Activated CD4-positive, alpha-beta T cell treated with anti-CD3 and anti-CD28 coated beads, Interleukin-2, amount 10 ng/mL, durations not matched to agents 7 days and 5 days (primary cell): ENCODE results near the gene SLC18A2. TPM values are rescaled to one million over a fixed set of nuclear protein-coding genes. Genes with fewer than 3 reads are reported as not detected.

Experiments used
- CTCF ChIA-PET: fragments of 350-600 bp; sonication (Branson Sonifier 250); formaldehyde crosslinking; loops from one replicate; lab custom pipeline; 2021; ENCODE audit warnings: antibody characterized with exemption; lab: Charles Lee
- POLR2A ChIA-PET: fragments of 350-600 bp; sonication (Branson Sonifier 250); formaldehyde crosslinking; loops from one replicate; lab custom pipeline; 2021; ENCODE audit warnings: antibody characterized with exemption; lab: Charles Lee
- DNase-seq: peaks from one replicate; pipeline ENCODE4 v3.0.0-alpha.2; 2020
- H3K27ac Mint-ChIP-seq: one replicate; pipeline ENCODE4 v1.8.0; 2021; ENCODE audit warnings: mild to moderate bottlenecking, moderate library complexity, mixed read lengths
- H3K27me3 Mint-ChIP-seq: one replicate; pipeline ENCODE4 v1.8.0; 2021; ENCODE audit warnings: mixed read lengths
- H3K36me3 Mint-ChIP-seq: one replicate; pipeline ENCODE4 v1.8.0; 2021; ENCODE audit warnings: low read depth, mixed read lengths
- H3K4me1 Mint-ChIP-seq: one replicate; pipeline ENCODE4 v1.8.0; 2021; ENCODE audit warnings: mixed read lengths
- H3K4me3 Mint-ChIP-seq: one replicate; pipeline ENCODE4 v1.8.0; 2021; ENCODE audit warnings: mild to moderate bottlenecking, moderate library complexity, mixed read lengths
- H3K9me3 Mint-ChIP-seq: one replicate; pipeline ENCODE4 v1.8.0; 2021; ENCODE audit warnings: mixed read lengths
- total RNA-seq, 2 experiments: library from RNA; stranded (reverse); gene quantifications; one replicate each; pipeline ENCODE4 v1.2.3, GENCODE V29; 2021

The SLC18A2 gene
- total RNA-seq, 2 experiments from 2014 or later, result not detected

- peaks cover 4% of the 10 kb centered on the region for H3K4me1 Mint-ChIP-seq
- no peaks in the 10 kb centered on the region for H3K9me3 Mint-ChIP-seq
- DNase-seq, result no peak
- H3K4me3 Mint-ChIP-seq, result no peak overlapping the region
- H3K36me3 Mint-ChIP-seq, result no peaks in the 10 kb centered on the region
- peaks cover 15% of the 10 kb centered on the region for H3K27me3 Mint-ChIP-seq
- ChIA-PET POLR2A (no interaction called here), CTCF (no interaction called here)
- H3K27ac Mint-ChIP-seq, result no peak overlapping the region
Observed at GRCh38 chr10:117257721-117258120, 16.8 kb downstream of the SLC18A2 start.

- H3K27me3 Mint-ChIP-seq, result peaks cover 15% of the 10 kb centered on the region
- no peaks in the 10 kb centered on the region for H3K36me3 Mint-ChIP-seq
- H3K9me3 Mint-ChIP-seq, result no peaks in the 10 kb centered on the region
- POLR2A ChIA-PET, result no interaction called here
- no peak overlapping the region for H3K27ac Mint-ChIP-seq
- DNase-seq, result no peak
- no peak overlapping the region for H3K4me3 Mint-ChIP-seq
- CTCF ChIA-PET, result interaction anchor here (0.7 kb wide), 1 partner anchor 497 kb away, joined by 4 read pairs; no protein-coding TSS in a partner anchor
- peaks cover 4% of the 10 kb centered on the region for H3K4me1 Mint-ChIP-seq
Observed at GRCh38 chr10:117259279-117259678, 18.4 kb downstream of the SLC18A2 start.

- Mint-ChIP-seq H3K36me3 (no peaks in the 10 kb centered on the region), H3K27ac (no peak overlapping the region), H3K4me3 (no peak overlapping the region), H3K9me3 (no peaks in the 10 kb centered on the region), H3K4me1 (peaks cover 4% of the 10 kb centered on the region), H3K27me3 (peaks cover 15% of the 10 kb centered on the region)
- CTCF ChIA-PET, result no interaction called here
- no peak for DNase-seq
- POLR2A ChIA-PET, result no interaction called here
Observed at GRCh38 chr10:117260084-117260483, 19.2 kb downstream of the SLC18A2 start.

DNA sequence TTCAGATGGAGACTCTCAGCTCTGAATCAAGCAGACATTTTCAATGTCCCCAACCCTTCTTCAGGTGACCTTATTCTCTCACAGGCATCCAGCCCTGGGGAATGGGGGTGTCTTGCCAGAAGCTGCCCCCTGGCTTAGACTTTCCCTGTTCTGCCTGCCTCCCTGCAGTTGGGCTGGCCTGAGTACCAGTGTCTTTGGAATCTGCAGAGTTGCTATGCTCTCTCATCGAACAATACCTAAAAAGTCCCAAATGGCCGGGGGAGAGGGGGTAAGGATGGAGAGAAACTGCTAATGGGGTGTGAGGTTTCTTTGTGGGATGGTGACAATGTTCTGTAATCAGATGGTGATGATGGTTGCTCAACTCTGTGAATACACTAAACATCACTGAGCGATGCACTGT lies 20.6 kb downstream of the SLC18A2 start:
- ChIA-PET POLR2A (no interaction called here), CTCF (no interaction called here)
- Mint-ChIP-seq H3K27me3 (peaks cover 15% of the 10 kb centered on the region), H3K4me1 (peaks cover 4% of the 10 kb centered on the region), H3K4me3 (no peak overlapping the region), H3K27ac (no peak overlapping the region), H3K9me3 (no peaks in the 10 kb centered on the region), H3K36me3 (no peaks in the 10 kb centered on the region)
- DNase-seq, result no peak

DNA sequence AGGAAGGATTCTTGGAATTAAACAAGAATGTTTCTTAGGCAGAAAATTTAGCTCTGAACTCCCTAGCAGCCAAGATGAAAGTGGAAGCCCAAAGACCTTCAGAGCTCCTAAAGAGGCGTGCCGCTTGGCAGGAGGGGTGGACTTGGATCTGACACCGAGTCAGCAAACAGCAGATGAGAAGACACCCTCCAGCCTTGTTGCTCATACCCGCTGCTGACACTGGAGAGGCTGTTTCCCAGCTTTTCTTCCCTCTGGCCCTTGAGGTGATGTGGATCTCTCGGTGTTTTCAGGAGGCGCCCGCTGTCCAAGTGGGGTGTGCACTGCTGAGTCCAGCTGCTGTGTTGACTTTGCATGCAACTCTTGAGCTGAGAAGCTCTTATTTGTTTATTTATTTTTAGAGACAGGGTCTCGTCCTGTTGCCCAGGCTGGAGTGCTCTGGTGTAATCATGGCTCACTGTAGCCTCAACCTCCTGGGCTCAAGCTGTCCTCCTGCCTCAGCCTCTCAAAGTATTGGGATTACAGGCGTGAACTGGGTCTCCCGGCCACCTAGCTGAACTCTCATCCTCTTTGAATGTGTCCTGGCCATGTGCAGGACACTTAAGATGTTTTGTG lies 21.5 kb downstream of the SLC18A2 start:
- H3K4me1 Mint-ChIP-seq, result peaks cover 4% of the 10 kb centered on the region
- no peak overlapping the region for H3K4me3 Mint-ChIP-seq
- no peaks in the 10 kb centered on the region for H3K36me3 Mint-ChIP-seq
- CTCF ChIA-PET, result no interaction called here
- POLR2A ChIA-PET, result no interaction called here
- no peak overlapping the region for H3K27ac Mint-ChIP-seq
- no peaks in the 10 kb centered on the region for H3K9me3 Mint-ChIP-seq
- peaks cover 15% of the 10 kb centered on the region for H3K27me3 Mint-ChIP-seq
- no peak for DNase-seq

GRCh38 chr10:117262903-117263293 lies 22.0 kb downstream of the SLC18A2 start:
- no peak for DNase-seq
- H3K4me1 Mint-ChIP-seq, result peaks cover 4% of the 10 kb centered on the region
- no peaks in the 10 kb centered on the region for H3K36me3 Mint-ChIP-seq
- ChIA-PET POLR2A (no interaction called here), CTCF (no interaction called here)
- no peaks in the 10 kb centered on the region for H3K9me3 Mint-ChIP-seq
- H3K4me3 Mint-ChIP-seq, result no peak overlapping the region
- no peak overlapping the region for H3K27ac Mint-ChIP-seq
- peaks cover 15% of the 10 kb centered on the region for H3K27me3 Mint-ChIP-seq

- DNase-seq, result no peak
- ChIA-PET CTCF (no interaction called here), POLR2A (no interaction called here)
- Mint-ChIP-seq H3K27me3 (peaks cover 10% of the 10 kb centered on the region), H3K4me1 (no peaks in the 10 kb centered on the region), H3K27ac (no peak overlapping the region), H3K9me3 (no peaks in the 10 kb centered on the region), H3K36me3 (no peaks in the 10 kb centered on the region), H3K4me3 (no peak overlapping the region)
Observed at GRCh38 chr10:117264782-117265181, 23.9 kb downstream of the SLC18A2 start.

GRCh38 chr10:117266400-117266799 lies 25.5 kb downstream of the SLC18A2 start:
- POLR2A ChIA-PET, result no interaction called here
- H3K36me3 Mint-ChIP-seq, result no peaks in the 10 kb centered on the region
- CTCF ChIA-PET, result interaction anchor here (1.6 kb wide), 1 partner anchor 50 kb away, joined by 5 read pairs; no protein-coding TSS in a partner anchor

GRCh38 chr10:117266812-117267211 lies 25.9 kb downstream of the SLC18A2 start:
- no peak for DNase-seq
- H3K4me3 Mint-ChIP-seq, result no peak overlapping the region
- H3K36me3 Mint-ChIP-seq, result no peaks in the 10 kb centered on the region
- no peaks in the 10 kb centered on the region for H3K4me1 Mint-ChIP-seq
- POLR2A ChIA-PET, result no interaction called here
- no peaks in the 10 kb centered on the region for H3K27me3 Mint-ChIP-seq
- CTCF ChIA-PET, result interaction anchor here (1.6 kb wide), 1 partner anchor 50 kb away, joined by 5 read pairs; no protein-coding TSS in a partner anchor
- no peaks in the 10 kb centered on the region for H3K9me3 Mint-ChIP-seq
- H3K27ac Mint-ChIP-seq, result no peak overlapping the region

More at GRCh38 chr10:117266400-117266799, 25.5 kb downstream of the SLC18A2 start:
- no peak for DNase-seq
- Mint-ChIP-seq H3K27me3 (peaks cover 3% of the 10 kb centered on the region), H3K4me1 (no peaks in the 10 kb centered on the region), H3K9me3 (no peaks in the 10 kb centered on the region), H3K4me3 (no peak overlapping the region), H3K27ac (no peak overlapping the region)

DNA sequence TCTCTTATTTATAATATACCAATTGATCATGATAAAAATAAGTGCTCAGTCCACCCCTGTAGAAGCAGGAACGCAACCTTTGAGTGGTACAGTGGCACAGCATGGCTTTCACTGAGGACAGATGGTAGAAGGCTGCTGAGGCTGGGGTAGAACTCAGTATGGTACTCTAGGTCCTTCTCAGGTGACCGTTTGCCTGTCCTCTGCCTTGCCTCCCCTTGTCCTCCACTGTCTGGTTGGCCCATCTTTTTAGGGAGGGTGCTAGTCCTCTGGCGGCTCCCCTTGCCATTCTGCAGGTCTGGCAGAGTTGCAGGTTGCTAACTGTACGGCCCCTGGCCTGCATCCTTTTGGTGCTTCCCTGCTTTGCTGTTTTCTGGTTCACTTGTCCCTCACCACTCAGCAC lies 27.3 kb downstream of the SLC18A2 start:
- ChIA-PET POLR2A (no interaction called here), CTCF (no interaction called here)
- Mint-ChIP-seq H3K4me1 (no peaks in the 10 kb centered on the region), H3K4me3 (no peak overlapping the region), H3K27me3 (no peaks in the 10 kb centered on the region), H3K9me3 (no peaks in the 10 kb centered on the region), H3K27ac (no peak overlapping the region), H3K36me3 (no peaks in the 10 kb centered on the region)
- no peak for DNase-seq

DNA sequence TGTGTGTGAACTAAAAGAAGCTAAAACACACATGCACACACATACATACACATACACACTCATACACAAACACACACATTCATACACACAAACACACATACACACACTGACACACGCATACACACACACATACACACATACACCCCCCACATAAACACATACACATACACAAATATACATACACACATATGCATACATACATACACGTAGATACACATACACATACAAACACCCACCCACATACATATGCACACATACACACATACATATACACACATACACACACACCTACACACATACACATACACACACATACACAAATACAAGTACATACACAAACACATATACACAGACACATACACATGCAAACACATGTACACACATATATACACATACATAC lies 28.0 kb downstream of the SLC18A2 start:
- Mint-ChIP-seq H3K36me3 (no peaks in the 10 kb centered on the region), H3K27me3 (no peaks in the 10 kb centered on the region), H3K27ac (no peak overlapping the region), H3K4me1 (no peaks in the 10 kb centered on the region), H3K9me3 (no peaks in the 10 kb centered on the region), H3K4me3 (no peak overlapping the region)
- POLR2A ChIA-PET, result no interaction called here
- DNase-seq, result no peak
- CTCF ChIA-PET, result no interaction called here

- POLR2A ChIA-PET, result no interaction called here
- no peaks in the 10 kb centered on the region for H3K36me3 Mint-ChIP-seq
- H3K9me3 Mint-ChIP-seq, result no peaks in the 10 kb centered on the region
- H3K4me1 Mint-ChIP-seq, result no peaks in the 10 kb centered on the region
- DNase-seq, result no peak
- H3K27me3 Mint-ChIP-seq, result no peaks in the 10 kb centered on the region
- no peak overlapping the region for H3K4me3 Mint-ChIP-seq
- H3K27ac Mint-ChIP-seq, result no peak overlapping the region
- CTCF ChIA-PET, result no interaction called here
Observed at GRCh38 chr10:117271427-117271826, 30.5 kb downstream of the SLC18A2 start.

DNA sequence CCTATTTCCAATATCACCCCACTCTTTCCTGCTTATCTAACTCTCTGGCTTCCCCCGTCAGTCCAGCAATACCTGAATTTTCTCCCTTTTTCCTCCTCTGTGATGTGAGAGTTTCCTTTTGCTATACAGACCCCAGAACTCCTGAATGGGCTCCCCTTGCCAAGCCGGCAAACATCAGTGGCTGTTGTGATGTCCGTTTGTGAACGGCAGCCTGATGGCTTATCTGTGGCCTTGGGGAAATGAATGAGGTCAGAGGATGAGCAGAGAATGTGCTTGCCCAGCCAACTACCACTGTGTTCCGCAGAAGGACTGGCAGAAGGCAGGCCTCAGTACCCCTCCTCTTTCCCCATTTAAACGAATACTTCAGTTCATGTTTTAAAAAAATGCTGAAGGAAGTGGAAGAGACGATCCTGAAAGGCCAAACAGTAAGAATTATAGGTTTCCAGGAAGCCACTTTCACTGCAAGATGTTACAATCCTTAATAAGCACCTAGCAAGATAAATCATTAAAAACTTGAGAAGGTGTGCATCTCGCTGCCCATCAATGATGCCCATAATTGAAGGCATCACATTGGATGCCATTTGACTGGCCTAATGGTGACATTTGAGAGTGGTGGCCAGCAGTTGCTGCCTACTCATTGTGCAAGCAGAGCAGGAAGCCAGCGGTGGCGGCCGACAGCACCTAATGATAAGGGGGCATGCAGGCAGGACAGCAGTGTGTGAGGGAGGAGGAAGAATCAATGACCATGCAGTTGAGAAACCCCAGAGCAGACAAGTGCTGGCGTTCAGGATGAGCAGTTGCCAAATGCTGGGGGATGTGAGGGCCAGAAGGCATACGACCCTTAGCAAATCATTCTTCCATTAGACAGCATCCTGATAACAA lies 31.5 kb downstream of the SLC18A2 start:
- POLR2A ChIA-PET, result no interaction called here
- CTCF ChIA-PET, result no interaction called here
- Mint-ChIP-seq H3K27me3 (no peaks in the 10 kb centered on the region), H3K9me3 (no peaks in the 10 kb centered on the region), H3K36me3 (no peaks in the 10 kb centered on the region), H3K27ac (no peak overlapping the region), H3K4me3 (no peak overlapping the region), H3K4me1 (no peaks in the 10 kb centered on the region)
- DNase-seq, result no peak
